Lung (tissue), 12 donors: ENCODE data around the gene PLVAP. TPM values are rescaled to one million over a fixed set of nuclear protein-coding genes. Genes with fewer than 3 reads are reported as not detected.

Experiments used
- ATAC-seq: fragments of 200-7000 bp; cut with Tn5 transposase; one replicate; pipeline ENCODE4 v1.9.1; 2020; ENCODE audit warnings: moderate number of reproducible peaks; ENCODE audit not compliant: insufficient read depth, low FRiP score
- DNase-seq, 3 donors: peaks; one replicate each; pipeline ENCODE4 v3.0.0-alpha.2; 2013 to 2017
- H3K27ac ChIP-seq, 2 donors: one replicate each; pipeline ENCODE4 v1.5.1; 2013; ENCODE audit warnings: mild to moderate bottlenecking in 2 of 2, moderate library complexity in 2 of 2, control low read depth in 1 of 2, inconsistent platforms in 1 of 2, low read depth in 1 of 2, low read length in 1 of 2
- H3K27me3 ChIP-seq, 3 donors: one replicate each; pipeline ENCODE4 v1.5.1; 2013; ENCODE audit warnings: low read length in 2 of 3; ENCODE audit not compliant: control insufficient read depth in 3 of 3, insufficient read depth in 3 of 3
- H3K36me3 ChIP-seq, 4 donors: one replicate each; pipeline ENCODE4 v1.5.1; 2013; ENCODE audit warnings: low read length in 4 of 4, mild to moderate bottlenecking in 1 of 4, moderate library complexity in 1 of 4; ENCODE audit not compliant: control insufficient read depth in 4 of 4, insufficient read depth in 4 of 4
- H3K4me1 ChIP-seq, 5 donors: one replicate each; pipeline ENCODE4 v1.5.1; 2013; ENCODE audit warnings: low read length in 5 of 5, mild to moderate bottlenecking in 2 of 5, moderate library complexity in 1 of 5; ENCODE audit not compliant: control insufficient read depth in 5 of 5, insufficient read depth in 5 of 5
- H3K4me3 ChIP-seq: one replicate; pipeline ENCODE4 v1.5.1; 2013; ENCODE audit warnings: mild to moderate bottlenecking, control low read depth, moderate library complexity
- H3K9ac ChIP-seq, 2 donors: one replicate each; pipeline ENCODE4 v1.5.1; 2013; ENCODE audit warnings: low read length in 2 of 2, control low read depth in 1 of 2; ENCODE audit not compliant: insufficient read depth in 1 of 2
- H3K9me3 ChIP-seq, 4 donors: one replicate each; pipeline ENCODE4 v1.5.1; 2013; ENCODE audit warnings: low read length in 3 of 4, mild to moderate bottlenecking in 1 of 4, moderate library complexity in 1 of 4; ENCODE audit not compliant: control insufficient read depth in 4 of 4, insufficient read depth in 3 of 4
- WGBS, 2 donors: extraction: QIAGEN DNeasy Blood & Tissue Kit; methylation state at CpG; one replicate each; pipeline ENCODE4 v1.1.7; 2013; 5-methylcytosine and 5-hydroxymethylcytosine counted together
- polyA plus RNA-seq, 2 donors: library from polyadenylated mRNA; stranded (reverse); fragments of 200-250 nt; gene quantifications; one replicate each; pipeline ENCODE4 v1.2.1, GENCODE V29; 2013
- total RNA-seq, 2 donors: library from RNA; depleted of rRNA in 1 of 2; stranded (reverse); fragments of >200 nt in 1 of 2; gene quantifications; one replicate each; pipeline ENCODE4 v1.2.1, GENCODE V29; 2014 to 2021
- TF ChIP-seq, protein P1 (sequence below): IDR thresholded peaks from 2 replicates; pipeline ENCODE4 v1.5.1; 2012; ENCODE audit warnings: mild to moderate bottlenecking; ENCODE audit errors: control extremely low read depth, extremely low read depth
- donor health status: control.
- donor health status: control.
- donor health status: Bipolar disorder and iron deficiency.
- donor health status: healthy.
- donor health status: DM: yes; HTN: yes; CAD: no.

PLVAP gene
- total and polyA plus RNA-seq, 4 donors: 6.4 to 55.0 (median 25.8) TPM

- peaks cover 4 to 39% (median 11%) of the 10 kb centered on the region in 5 donors for H3K4me1 ChIP-seq
- TF ChIP-seq, protein P1, sequence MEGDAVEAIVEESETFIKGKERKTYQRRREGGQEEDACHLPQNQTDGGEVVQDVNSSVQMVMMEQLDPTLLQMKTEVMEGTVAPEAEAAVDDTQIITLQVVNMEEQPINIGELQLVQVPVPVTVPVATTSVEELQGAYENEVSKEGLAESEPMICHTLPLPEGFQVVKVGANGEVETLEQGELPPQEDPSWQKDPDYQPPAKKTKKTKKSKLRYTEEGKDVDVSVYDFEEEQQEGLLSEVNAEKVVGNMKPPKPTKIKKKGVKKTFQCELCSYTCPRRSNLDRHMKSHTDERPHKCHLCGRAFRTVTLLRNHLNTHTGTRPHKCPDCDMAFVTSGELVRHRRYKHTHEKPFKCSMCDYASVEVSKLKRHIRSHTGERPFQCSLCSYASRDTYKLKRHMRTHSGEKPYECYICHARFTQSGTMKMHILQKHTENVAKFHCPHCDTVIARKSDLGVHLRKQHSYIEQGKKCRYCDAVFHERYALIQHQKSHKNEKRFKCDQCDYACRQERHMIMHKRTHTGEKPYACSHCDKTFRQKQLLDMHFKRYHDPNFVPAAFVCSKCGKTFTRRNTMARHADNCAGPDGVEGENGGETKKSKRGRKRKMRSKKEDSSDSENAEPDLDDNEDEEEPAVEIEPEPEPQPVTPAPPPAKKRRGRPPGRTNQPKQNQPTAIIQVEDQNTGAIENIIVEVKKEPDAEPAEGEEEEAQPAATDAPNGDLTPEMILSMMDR: peak; percentile 65
- H3K36me3 ChIP-seq: peaks cover 0 to 3% (median 0%) of the 10 kb centered on the region in 4 donors
- H3K27ac ChIP-seq: peak within 1 kb of the TSS; percentile 82 to 88
- peak; percentile 49 for ATAC-seq
- H3K9me3 ChIP-seq: no peaks in the 10 kb centered on the region
- WGBS, 2 donors: 0% methylated on average over 55 of the region's 55 CpGs
- H3K27me3 ChIP-seq: no peaks in the 10 kb centered on the region
- peak within 1 kb of the TSS in 1 of 2 donors; percentile 46 for H3K9ac ChIP-seq
- peak within 1 kb of the TSS; percentile 51 for H3K4me3 ChIP-seq
- DNase-seq: peak; percentile 97 to 98 (median 98)
Measured at GRCh38 chr19:17305517-17306284, 71.4 kb downstream of the PLVAP start, which contains the start of gene MRPL34. Gene MRPL34 (plus strand): TSS chr19:17305872. CDS start chr19:17305893, 21 bp downstream.

GRCh38 chr19:17305216-17305516 lies 72.0 kb downstream of the PLVAP start:
- ATAC-seq: no peak
- TF ChIP-seq, protein P1: no peak
- peaks cover 0 to 7% (median 0%) of the 10 kb centered on the region in 4 donors for H3K36me3 ChIP-seq
- H3K27ac ChIP-seq: peak overlapping the region; percentile 58 to 88
- WGBS, 2 donors: 0 to 1% methylated on average over 7 of the region's 7 CpGs
- H3K4me3 ChIP-seq: no peak overlapping the region
- H3K9me3 ChIP-seq: no peaks in the 10 kb centered on the region
- DNase-seq: no peak
- H3K4me1 ChIP-seq: peaks cover 3 to 34% (median 7%) of the 10 kb centered on the region in 5 donors
- no peak overlapping the region for H3K9ac ChIP-seq
- no peaks in the 10 kb centered on the region for H3K27me3 ChIP-seq

DNA sequence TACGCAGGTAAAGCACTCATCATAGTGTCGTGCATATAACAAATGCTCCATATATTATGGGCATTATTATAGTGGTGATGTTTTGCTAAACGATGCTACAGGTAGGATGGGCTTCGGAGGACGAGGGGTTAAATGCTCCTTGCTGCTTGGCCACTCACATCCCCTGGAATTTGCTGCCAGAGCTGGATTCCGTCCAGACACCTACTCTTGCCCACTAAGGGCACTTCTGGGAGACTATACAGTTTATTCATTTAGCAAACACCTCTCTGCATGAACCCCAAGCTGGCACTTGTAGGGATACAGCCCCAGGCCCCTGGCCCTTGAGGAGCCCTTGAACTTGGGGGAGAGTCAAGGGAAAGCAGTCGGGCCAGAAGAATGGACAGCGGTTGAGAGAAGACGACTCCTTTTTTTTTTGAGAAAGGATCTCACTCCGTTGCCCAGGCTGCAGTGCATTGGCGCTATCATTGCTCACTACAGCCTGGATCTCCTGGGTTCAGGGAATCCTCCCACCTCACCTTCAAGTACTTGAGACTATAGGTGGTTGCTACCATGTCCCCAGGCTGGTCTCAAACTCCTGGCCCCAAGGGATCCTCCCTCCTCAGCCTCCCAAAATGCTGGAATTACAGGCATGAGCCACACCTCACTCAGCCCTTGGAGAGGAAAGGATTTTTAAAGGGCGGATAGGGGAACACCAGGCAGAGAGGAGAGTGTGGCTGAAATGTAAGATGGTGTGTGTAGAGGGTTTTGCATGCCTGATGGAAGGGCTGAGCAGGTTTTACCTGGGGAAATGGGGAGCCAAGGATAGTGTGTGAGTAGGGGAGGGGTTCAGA lies 72.5 kb downstream of the PLVAP start:
- TF ChIP-seq, protein P1: no peak
- H3K36me3 ChIP-seq: peaks cover 0 to 7% (median 0%) of the 10 kb centered on the region in 4 donors
- no peaks in the 10 kb centered on the region for H3K27me3 ChIP-seq
- peak; percentile 51 to 78 (median 72) for DNase-seq
- H3K27ac ChIP-seq: peak overlapping the region; percentile 58 to 88
- H3K4me1 ChIP-seq: peaks cover 2 to 31% (median 5%) of the 10 kb centered on the region in 5 donors
- 51 to 77% methylated on average over 12 of the region's 12 CpGs for WGBS, 2 donors
- ATAC-seq: no peak
- H3K9ac ChIP-seq: no peak overlapping the region
- H3K9me3 ChIP-seq: no peaks in the 10 kb centered on the region
- no peak overlapping the region for H3K4me3 ChIP-seq
